ENCODE data around the gene TSPEAR. TPM values are rescaled to one million over a fixed set of nuclear protein-coding genes. Genes with fewer than 3 reads are reported as not detected.
"Not testable (repeated sequence)": the region's sequence is repeated elsewhere in the genome, so short reads cannot be mapped to it uniquely, and the experiment has no call there.

Gene TSPEAR
- total RNA-seq, 2 experiments from 2014 or later: not detected

- CTCF ChIA-PET, POLR2A ChIA-PET: not testable (repeated sequence)
These were observed 72.7 kb downstream of the TSPEAR start for GRCh38 chr21:44638506-44639330.

GRCh38 chr21:44637851-44638348, 73.5 kb downstream of the TSPEAR start:
- CTCF ChIA-PET, POLR2A ChIA-PET: not testable (repeated sequence)

GRCh38 chr21:44637018-44637850, 74.1 kb downstream of the TSPEAR start, which contains the start of gene KRTAP10-10:
TSS of gene KRTAP10-10 (plus strand) at chr21:44637356. CDS start at chr21:44637418, 62 bp downstream.
- ChIA-PET CTCF (no interaction called here), POLR2A (no interaction called here)

GRCh38 chr21:44636209-44637017, 75.0 kb downstream of the TSPEAR start:
- ChIA-PET CTCF (no interaction called here), POLR2A (no interaction called here)

- ChIA-PET POLR2A (no interaction called here), CTCF (no interaction called here)
These were observed 79.3 kb downstream of the TSPEAR start for GRCh38 chr21:44632067-44632466.

GRCh38 chr21:44630440-44630839, 80.9 kb downstream of the TSPEAR start:
- ChIA-PET POLR2A (no interaction called here), CTCF (no interaction called here)

GRCh38 chr21:44628707-44629391, 82.5 kb downstream of the TSPEAR start:
- ChIA-PET POLR2A (no interaction called here), CTCF (no interaction called here)

GRCh38 chr21:44627831-44628233, 83.5 kb downstream of the TSPEAR start:
- POLR2A ChIA-PET, CTCF ChIA-PET: not testable (repeated sequence)

GRCh38 chr21:44627181-44627822, 84.1 kb downstream of the TSPEAR start:
- POLR2A ChIA-PET, CTCF ChIA-PET: not testable (repeated sequence)

GRCh38 chr21:44626673-44627143, 84.7 kb downstream of the TSPEAR start, which contains the start of gene KRTAP10-9:
TSS of gene KRTAP10-9 (plus strand) at chr21:44627093. CDS start at chr21:44627172, 79 bp downstream.
- POLR2A ChIA-PET: no interaction called here

GRCh38 chr21:44626262-44626661, 85.1 kb downstream of the TSPEAR start:
- CTCF ChIA-PET: no interaction called here
- POLR2A ChIA-PET: no interaction called here

More at GRCh38 chr21:44626673-44627143, 84.7 kb downstream of the TSPEAR start, which contains the start of gene KRTAP10-9:
- CTCF ChIA-PET: no interaction called here

GRCh38 chr21:44625756-44626155, 85.6 kb downstream of the TSPEAR start:
- ChIA-PET CTCF (no interaction called here), POLR2A (no interaction called here)

- ChIA-PET CTCF (no interaction called here), POLR2A (no interaction called here)
These were observed 87.8 kb downstream of the TSPEAR start for GRCh38 chr21:44623575-44623974.

- CTCF ChIA-PET: no interaction called here
- POLR2A ChIA-PET: no interaction called here
These were observed 91.5 kb downstream of the TSPEAR start for GRCh38 chr21:44619886-44620285.

- POLR2A ChIA-PET: no interaction called here
- CTCF ChIA-PET: no interaction called here
These were observed 92.5 kb downstream of the TSPEAR start for GRCh38 chr21:44618909-44619308.

- ChIA-PET CTCF (no interaction called here), POLR2A (no interaction called here)
These were observed 92.9 kb downstream of the TSPEAR start for GRCh38 chr21:44618504-44618903.

GRCh38 chr21:44617071-44617501, 94.3 kb downstream of the TSPEAR start:
- CTCF ChIA-PET: interaction anchor here (0.6 kb wide), 1 partner anchor 61 kb away, joined by 3 read pairs; no protein-coding TSS in a partner anchor
- POLR2A ChIA-PET: no interaction called here

- POLR2A ChIA-PET: no interaction called here
- CTCF ChIA-PET: interaction anchor here (0.6 kb wide), 1 partner anchor 60 kb away, joined by 3 read pairs; no protein-coding TSS in a partner anchor
These were observed 94.8 kb downstream of the TSPEAR start for GRCh38 chr21:44616591-44616926.

Measured in activated CD8-positive, alpha-beta memory T cell treated with anti-CD3 and anti-CD28 coated beads for 36 hours (primary cell).